OCI-LY7 (cell line): ENCODE results near the gene MTUS2. TPM values are rescaled to one million over a fixed set of nuclear protein-coding genes. Genes with fewer than 3 reads are reported as not detected.

Experiments
- BruUV-seq: library from RNA; stranded (reverse); fragments of 400-500 nt; replicated peaks from 2 replicates; lab custom pipeline; 2021; lab: Mats Ljungman, UMichigan
- CTCF ChIA-PET: fragments of 300-600 bp; sonication (Branson Sonifier 250); formaldehyde crosslinking; loops from one replicate; lab custom pipeline; 2022; ENCODE audit warnings: antibody characterized with exemption; ENCODE audit not compliant: unreplicated experiment; lab: Charles Lee
- POLR2A ChIA-PET: fragments of 300-600 bp; sonication (Branson Sonifier 250); formaldehyde crosslinking; loops from one replicate; lab custom pipeline; 2022; ENCODE audit warnings: antibody characterized with exemption; lab: Charles Lee
- DNase-seq: peaks from one replicate; pipeline ENCODE4 v3.0.0-alpha.2; 2015; ENCODE audit warnings: low spot score
- H2AFZ ChIP-seq: fragments of 200-600 bp; sonication (generic), shearing (Covaris generic); 2 replicates; pipeline ENCODE4 v1.6.1; 2014; ENCODE audit warnings: mild to moderate bottlenecking, antibody characterized with exemption, low read length, moderate library complexity
- H3K27ac ChIP-seq: fragments of 200-600 bp; sonication (generic); 2 replicates; pipeline ENCODE4 v1.5.1; 2014; ENCODE audit warnings: mixed run types, low read depth, mild to moderate bottlenecking, moderate library complexity, low read length, inconsistent platforms; ENCODE audit not compliant: poor library complexity, severe bottlenecking
- H3K36me3 ChIP-seq: fragments of 200-600 bp; sonication (generic); 2 replicates; pipeline ENCODE4 v1.6.1; 2014; ENCODE audit warnings: mild to moderate bottlenecking, antibody characterized with exemption, low read length, moderate library complexity, mixed read lengths; ENCODE audit not compliant: insufficient read depth
- H3K4me1 ChIP-seq: fragments of 200-600 bp; sonication (generic); 2 replicates; pipeline ENCODE4 v1.5.1; 2014; ENCODE audit warnings: mild to moderate bottlenecking, low read length; ENCODE audit not compliant: insufficient read depth, poor library complexity, severe bottlenecking
- H3K4me2 ChIP-seq: fragments of 200-600 bp; sonication (generic); 2 replicates; pipeline ENCODE4 v1.6.1; 2014; ENCODE audit warnings: mild to moderate bottlenecking, low read length
- H3K4me3 ChIP-seq: fragments of 200-600 bp; sonication (generic); 2 replicates; pipeline ENCODE4 v1.5.1; 2014; ENCODE audit warnings: mild to moderate bottlenecking, low read depth, low read length; ENCODE audit not compliant: poor library complexity, severe bottlenecking
- H3K79me2 ChIP-seq: fragments of 200-600 bp; sonication (generic); 2 replicates; pipeline ENCODE4 v1.6.1; 2016; ENCODE audit warnings: low read depth, mild to moderate bottlenecking, low read length, moderate library complexity, mixed read lengths; ENCODE audit not compliant: insufficient read depth
- H3K9me2 ChIP-seq: fragments of 200-600 bp; sonication (generic); 2 replicates; pipeline ENCODE4 v1.6.1; 2016; ENCODE audit warnings: mild to moderate bottlenecking, low read length, mixed read lengths; ENCODE audit not compliant: insufficient read depth
- H3K9me3 ChIP-seq: fragments of 200-600 bp; sonication (generic); 2 replicates; pipeline ENCODE4 v1.6.1; 2014; ENCODE audit warnings: mild to moderate bottlenecking, mixed run types, low read length, mixed read lengths
- H4K20me1 ChIP-seq: fragments of 200-600 bp; sonication (generic); 2 replicates; pipeline ENCODE4 v1.6.1; 2014; ENCODE audit warnings: mild to moderate bottlenecking, antibody characterized with exemption, low read length, moderate library complexity, mixed read lengths; ENCODE audit not compliant: insufficient read depth
- EZH2phosphoT487 ChIP-seq: fragments of 200-600 bp; sonication (generic); IDR thresholded peaks from 2 replicates; pipeline ENCODE4 v1.6.1; 2018; ENCODE audit warnings: low read depth, borderline replicate concordance, mild to moderate bottlenecking, mixed run types, antibody characterized with exemption, low read length, moderate library complexity, mixed read lengths
- intact Hi-C: fragments of 100-400 bp; cut with micrococcal nuclease; formaldehyde crosslinking; loops from one replicate; pipeline ENCODE4 v1.10.0; 2022; ENCODE audit not compliant: unreplicated experiment
- total RNA-seq, 2 experiments: library from RNA; depleted of rRNA in 1 of 2; stranded (reverse); fragments of >200 nt in 1 of 2; shearing (Covaris generic) in 1 of 2; gene quantifications; 2 replicates each; pipeline ENCODE4 v1.2.3, GENCODE V29; 2014 to 2022
- TF ChIP-seq, protein P1 (sequence below): fragments of 200-600 bp; sonication (generic); conservative IDR thresholded peaks from 2 replicates; pipeline ENCODE4 v1.5.1; 2014; ENCODE audit warnings: mild to moderate bottlenecking, antibody characterized with exemption, low read length, moderate library complexity, mixed read lengths

MTUS2 gene
- total RNA-seq, 2 experiments from 2014 or later: 0.16 to 9.8 TPM

DNA sequence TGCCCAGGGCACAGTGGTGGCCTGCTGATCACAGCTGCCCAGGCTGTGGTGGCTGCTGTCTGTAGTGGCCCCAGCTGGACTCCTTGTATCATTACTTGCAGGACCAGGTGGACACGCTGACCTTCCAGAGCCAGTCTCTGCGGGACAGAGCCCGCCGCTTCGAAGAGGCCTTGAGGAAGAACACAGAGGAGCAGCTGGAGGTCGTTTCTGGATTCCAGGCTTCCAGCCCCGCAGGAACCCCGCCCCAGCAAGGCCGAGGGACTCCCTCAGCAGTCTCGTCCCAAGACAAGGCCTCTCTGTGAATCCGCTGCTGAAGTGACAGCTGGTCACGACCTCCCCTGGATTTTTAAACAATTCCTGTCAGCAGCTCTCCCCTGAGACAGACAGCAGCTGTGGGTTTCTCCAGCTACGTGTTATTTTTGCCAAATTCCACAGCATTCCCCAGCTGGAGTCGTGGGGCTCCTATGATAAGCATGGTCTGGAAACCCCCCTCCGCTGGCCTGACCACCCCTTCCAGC, 677.1 kb downstream of the MTUS2 start:
- POLR2A ChIA-PET: interaction anchor here (0.9 kb wide), 1 partner anchor 21 kb away, joined by 3 read pairs; no protein-coding TSS in a partner anchor
- H3K4me3 ChIP-seq: no peak overlapping the region
- intact Hi-C loops: loop anchor here (10.0 kb wide), 1 partner anchor 348 kb away; no protein-coding TSS in a partner anchor
- DNase-seq: no peak
- no peaks in the 10 kb centered on the region for H3K9me3 ChIP-seq
- H3K9me2 ChIP-seq: no peaks in the 10 kb centered on the region
- no TSS peak for BruUV-seq
- CTCF ChIA-PET: interaction anchor here (0.5 to 0.6 kb wide), 2 partner anchors 345 to 444 kb away, joined by 3 read pairs; no protein-coding TSS in a partner anchor
- H3K79me2 ChIP-seq: no peaks in the 10 kb centered on the region
- H3K36me3 ChIP-seq: no peaks in the 10 kb centered on the region
- H4K20me1 ChIP-seq: no peaks in the 10 kb centered on the region
- 0 out of 2 replicates have a peak overlapping the region, but pooled peaks have one; percentile 51 for H3K4me2 ChIP-seq
- H2AFZ ChIP-seq: no peak overlapping the region
- H3K27ac ChIP-seq: no peak overlapping the region
- H3K4me1 ChIP-seq: peaks cover 33% of the 10 kb centered on the region
- TF ChIP-seq, protein P1, sequence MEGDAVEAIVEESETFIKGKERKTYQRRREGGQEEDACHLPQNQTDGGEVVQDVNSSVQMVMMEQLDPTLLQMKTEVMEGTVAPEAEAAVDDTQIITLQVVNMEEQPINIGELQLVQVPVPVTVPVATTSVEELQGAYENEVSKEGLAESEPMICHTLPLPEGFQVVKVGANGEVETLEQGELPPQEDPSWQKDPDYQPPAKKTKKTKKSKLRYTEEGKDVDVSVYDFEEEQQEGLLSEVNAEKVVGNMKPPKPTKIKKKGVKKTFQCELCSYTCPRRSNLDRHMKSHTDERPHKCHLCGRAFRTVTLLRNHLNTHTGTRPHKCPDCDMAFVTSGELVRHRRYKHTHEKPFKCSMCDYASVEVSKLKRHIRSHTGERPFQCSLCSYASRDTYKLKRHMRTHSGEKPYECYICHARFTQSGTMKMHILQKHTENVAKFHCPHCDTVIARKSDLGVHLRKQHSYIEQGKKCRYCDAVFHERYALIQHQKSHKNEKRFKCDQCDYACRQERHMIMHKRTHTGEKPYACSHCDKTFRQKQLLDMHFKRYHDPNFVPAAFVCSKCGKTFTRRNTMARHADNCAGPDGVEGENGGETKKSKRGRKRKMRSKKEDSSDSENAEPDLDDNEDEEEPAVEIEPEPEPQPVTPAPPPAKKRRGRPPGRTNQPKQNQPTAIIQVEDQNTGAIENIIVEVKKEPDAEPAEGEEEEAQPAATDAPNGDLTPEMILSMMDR: no peak
- TF ChIP-seq EZH2phosphoT487: no peak

DNA sequence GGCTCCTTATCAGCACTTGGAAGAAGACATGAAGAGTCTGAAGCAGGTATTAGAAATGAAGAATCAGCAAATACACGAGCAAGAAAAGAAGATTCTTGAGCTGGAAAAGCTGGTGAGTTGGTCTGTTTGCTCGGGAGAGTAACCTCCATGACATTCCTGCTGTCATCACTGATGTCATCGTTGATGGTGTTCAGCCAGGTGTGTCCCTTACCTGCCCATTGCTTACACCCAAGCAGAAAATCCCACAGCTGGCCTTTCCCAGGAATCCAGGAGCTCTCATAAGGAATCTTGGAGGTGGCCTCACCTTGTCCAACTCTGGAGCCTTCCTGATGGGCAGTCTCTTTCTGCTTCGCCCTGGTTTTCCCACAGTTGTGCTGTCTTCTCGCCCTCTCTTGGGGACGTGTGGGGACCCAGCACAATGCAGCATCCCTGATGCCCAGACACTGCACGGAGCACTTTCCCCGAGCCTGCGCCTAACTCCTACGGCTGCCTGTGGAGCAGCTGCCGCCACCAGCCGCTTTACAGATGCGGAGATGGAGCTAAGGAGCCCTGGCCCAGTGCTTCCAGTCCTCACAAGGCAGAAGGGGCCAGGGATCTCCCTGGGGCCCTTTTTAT, 678.4 kb downstream of the MTUS2 start:
- H3K79me2 ChIP-seq: no peaks in the 10 kb centered on the region
- BruUV-seq: no TSS peak
- no peaks in the 10 kb centered on the region for H3K9me3 ChIP-seq
- TF ChIP-seq, protein P1: no peak
- no peak for TF ChIP-seq EZH2phosphoT487
- no peak overlapping the region for H3K4me2 ChIP-seq
- H3K36me3 ChIP-seq: no peaks in the 10 kb centered on the region
- H2AFZ ChIP-seq: no peak overlapping the region
- ChIA-PET POLR2A (no interaction called here), CTCF (interaction anchor here (0.7 kb wide), 1 partner anchor 9 kb away, joined by 4 read pairs; no protein-coding TSS in a partner anchor)
- intact Hi-C loops: loop anchor here (10.0 kb wide), 1 partner anchor 346 kb away; no protein-coding TSS in a partner anchor
- no peak overlapping the region for H3K27ac ChIP-seq
- peaks cover 33% of the 10 kb centered on the region for H3K4me1 ChIP-seq
- H4K20me1 ChIP-seq: no peaks in the 10 kb centered on the region
- DNase-seq: no peak
- H3K9me2 ChIP-seq: no peaks in the 10 kb centered on the region
- H3K4me3 ChIP-seq: no peak overlapping the region
